GM23338 (cell line): ENCODE measurements around the gene RANBP1. TPM values are rescaled to one million over a fixed set of nuclear protein-coding genes. Genes with fewer than 3 reads are reported as not detected.

Source experiments
- ATAC-seq: fragments of 200-7000 bp; cut with Tn5 transposase; 3 replicates; pipeline ENCODE4 v1.9.1; 2020
- DNase-seq: peaks from one replicate; pipeline ENCODE4 v3.0.0-alpha.2; 2015; ENCODE audit warnings: low spot score
- H2AFZ ChIP-seq: fragments of 200-600 bp; sonication (generic); 2 replicates; pipeline ENCODE4 v1.8.0; 2016; ENCODE audit warnings: antibody characterized with exemption, mild to moderate bottlenecking, moderate library complexity
- H3F3A ChIP-seq: fragments of 200-600 bp; sonication (generic); replicated peaks from 2 replicates; pipeline ENCODE4 v1.8.0; 2017; ENCODE audit warnings: antibody characterized with exemption, mixed run types, low read depth
- H3K27ac ChIP-seq: fragments of 200-600 bp; sonication (generic); 2 replicates; pipeline ENCODE4 v1.6.1; 2016; ENCODE audit warnings: low read depth
- H3K27me3 ChIP-seq: fragments of 200-600 bp; sonication (generic); 2 replicates; pipeline ENCODE4 v1.8.0; 2016; ENCODE audit warnings: mild to moderate bottlenecking, mixed run types, moderate library complexity; ENCODE audit not compliant: insufficient read depth
- H3K36me3 ChIP-seq: fragments of 200-600 bp; sonication (generic); 2 replicates; pipeline ENCODE4 v1.8.0; 2016; ENCODE audit warnings: mild to moderate bottlenecking; ENCODE audit not compliant: insufficient read depth
- H3K4me1 ChIP-seq: fragments of 200-600 bp; sonication (generic); 2 replicates; pipeline ENCODE4 v1.8.0; 2016; ENCODE audit warnings: mild to moderate bottlenecking, moderate library complexity; ENCODE audit not compliant: insufficient read depth
- H3K4me2 ChIP-seq: fragments of 200-600 bp; sonication (generic); 2 replicates; pipeline ENCODE4 v1.7.1; 2017; ENCODE audit warnings: mixed run types
- H3K4me3 ChIP-seq: fragments of 200-600 bp; sonication (generic); 2 replicates; pipeline ENCODE4 v1.6.1; 2016; ENCODE audit warnings: mixed run types
- H3K79me2 ChIP-seq: fragments of 200-600 bp; sonication (generic); replicated peaks from 2 replicates; pipeline ENCODE4 v1.8.0; 2017; ENCODE audit warnings: mild to moderate bottlenecking; ENCODE audit not compliant: insufficient read depth
- H3K9me2 ChIP-seq: fragments of 200-600 bp; sonication (generic); 2 replicates; pipeline ENCODE4 v1.8.0; 2017; ENCODE audit not compliant: insufficient read depth
- H4K20me1 ChIP-seq: fragments of 200-600 bp; sonication (generic); replicated peaks from 2 replicates; pipeline ENCODE4 v1.8.0; 2017; ENCODE audit warnings: mild to moderate bottlenecking; ENCODE audit not compliant: insufficient read depth
- H3K27ac Mint-ChIP-seq: 2 replicates; pipeline ENCODE4 v1.8.0; 2020; ENCODE audit warnings: inconsistent platforms, mild to moderate bottlenecking, moderate library complexity, mixed read lengths
- H3K27me3 Mint-ChIP-seq: 3 replicates; pipeline ENCODE4 v1.8.0; 2022; ENCODE audit warnings: low read depth, mild to moderate bottlenecking, moderate library complexity, mixed read lengths, inconsistent platforms; ENCODE audit not compliant: insufficient read depth, poor library complexity
- H3K36me3 Mint-ChIP-seq: 3 replicates; pipeline ENCODE4 v1.8.0; 2021; ENCODE audit warnings: low read depth, mild to moderate bottlenecking, inconsistent platforms, moderate library complexity, mixed read lengths
- H3K4me1 Mint-ChIP-seq: 3 replicates; pipeline ENCODE4 v1.8.0; 2020; ENCODE audit warnings: mild to moderate bottlenecking, inconsistent platforms, mixed read lengths
- H3K4me3 Mint-ChIP-seq: 3 replicates; pipeline ENCODE4 v1.8.0; 2021; ENCODE audit warnings: moderate library complexity, mild to moderate bottlenecking, inconsistent platforms, mixed read lengths
- H3K9me3 Mint-ChIP-seq: 3 replicates; pipeline ENCODE4 v1.8.0; 2020; ENCODE audit warnings: moderate library complexity, mild to moderate bottlenecking, inconsistent platforms, mixed read lengths
- CREB1 ChIP-seq: fragments of 250-450 bp; sonication (Bioruptor Pico); IDR thresholded peaks from 2 replicates; pipeline ENCODE4 v1.5.0; 2020; ENCODE audit warnings: low read depth, mild to moderate bottlenecking, moderate library complexity
- ETS1 ChIP-seq: IDR thresholded peaks from 2 replicates; pipeline ENCODE4 v1.6.1; 2016; ENCODE audit warnings: antibody characterized with exemption
- EZH2 ChIP-seq: fragments of 200-600 bp; sonication (generic); IDR thresholded peaks from one replicate; pipeline ENCODE4 v1.8.0; 2017; ENCODE audit warnings: antibody characterized with exemption, mild to moderate bottlenecking, low read depth; ENCODE audit not compliant: unreplicated experiment
- EZH2phosphoT487 ChIP-seq: fragments of 200-600 bp; sonication (generic); IDR thresholded peaks from one replicate; pipeline ENCODE4 v1.8.1; 2018; ENCODE audit warnings: antibody characterized with exemption; ENCODE audit not compliant: unreplicated experiment
- JUNB ChIP-seq: IDR thresholded peaks from one replicate; pipeline ENCODE4 v1.6.1; 2016; ENCODE audit warnings: antibody characterized with exemption; ENCODE audit not compliant: unreplicated experiment
- NANOG ChIP-seq: IDR thresholded peaks from 2 replicates; pipeline ENCODE4 v1.6.1; 2016; ENCODE audit warnings: antibody characterized with exemption, borderline replicate concordance
- REST ChIP-seq: IDR thresholded peaks from one replicate; pipeline ENCODE4 v1.6.1; 2018; ENCODE audit warnings: antibody characterized with exemption; ENCODE audit not compliant: unreplicated experiment
- STAT1 ChIP-seq: IDR thresholded peaks from one replicate; pipeline ENCODE4 v1.6.1; 2016; ENCODE audit warnings: antibody characterized with exemption; ENCODE audit not compliant: unreplicated experiment
- ZNF114 ChIP-seq: fragments of 250-450 bp; sonication (Bioruptor Pico); IDR thresholded peaks from 2 replicates; pipeline ENCODE4 v1.5.0; 2020; ENCODE audit warnings: mild to moderate bottlenecking, moderate library complexity
- polyA plus RNA-seq: library from polyadenylated mRNA; unstranded; fragments of >200 nt; fragmentation: Nextera tagmentation; extraction: Ambion mirVana; gene quantifications from 2 replicates; pipeline ENCODE4 v1.2.1, GENCODE V29; 2016
- total RNA-seq: library from RNA; depleted of rRNA; stranded (reverse); fragments of >200 nt; shearing (Covaris generic); gene quantifications from 2 replicates; pipeline ENCODE4 v1.2.3, GENCODE V29; 2014
- TF ChIP-seq, protein P1 (sequence below), 2 experiments: fragments of 200-600 bp in 1 of 2; sonication (generic) in 1 of 2; conservative IDR thresholded peaks; 2 replicates each; pipeline versions ENCODE4 v1.5.1 to v1.6.1; 2016 to 2017; ENCODE audit warnings: antibody characterized with exemption in 2 of 2, low read depth in 2 of 2, mild to moderate bottlenecking in 2 of 2, moderate library complexity in 1 of 2

The RANBP1 gene
- total and polyA plus RNA-seq, 2 experiments from 2014 or later, result 1,014 to 1,206 TPM

DNA sequence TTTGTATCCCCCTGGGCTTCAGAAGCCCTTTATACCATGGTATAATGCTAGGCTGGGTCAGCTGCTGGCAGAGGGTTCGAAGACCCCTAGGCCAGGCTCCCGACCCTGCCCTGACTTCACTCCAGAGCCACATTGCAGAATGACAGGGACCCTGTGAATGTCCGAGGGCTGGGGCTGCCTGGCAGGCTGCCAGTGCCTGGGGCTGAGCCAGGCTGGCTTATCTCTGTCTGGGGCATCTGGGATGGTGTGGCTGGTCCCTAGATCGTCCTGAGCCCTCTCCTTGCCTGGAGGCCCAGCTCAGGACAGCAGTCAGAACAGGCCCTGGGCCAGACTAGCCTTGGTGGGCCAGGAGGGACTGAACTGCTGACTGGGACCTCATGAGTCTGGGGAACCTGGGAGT, 19.4 kb downstream of the RANBP1 start:
- Histone ChIP-seq H3K36me3 (no peaks in the 10 kb centered on the region), H3K27me3 (no peaks in the 10 kb centered on the region), H3K4me2 (no peak overlapping the region), H3K27ac (no peak overlapping the region), H2AFZ (no peak overlapping the region), H3K9me2 (no peaks in the 10 kb centered on the region), H3K4me1 (no peaks in the 10 kb centered on the region; the same call in 1 of the 2 replicates), H3K4me3 (no peak overlapping the region), H4K20me1 (no peaks in the 10 kb centered on the region; the same call in 1 of the 2 replicates), H3F3A (0 out of 2 replicates have a peak, but pooled peaks cover 4% of the 10 kb centered on the region), H3K79me2 (peaks cover 35% of the 10 kb centered on the region)
- H3K9me3 Mint-ChIP-seq, result no peaks in the 10 kb centered on the region
- H3K4me1 Mint-ChIP-seq, result peaks cover 2% of the 10 kb centered on the region; the same call in 1 of the 3 replicates
- TF ChIP-seq EZH2phosphoT487, result no peak
- TF ChIP-seq, protein P1, sequence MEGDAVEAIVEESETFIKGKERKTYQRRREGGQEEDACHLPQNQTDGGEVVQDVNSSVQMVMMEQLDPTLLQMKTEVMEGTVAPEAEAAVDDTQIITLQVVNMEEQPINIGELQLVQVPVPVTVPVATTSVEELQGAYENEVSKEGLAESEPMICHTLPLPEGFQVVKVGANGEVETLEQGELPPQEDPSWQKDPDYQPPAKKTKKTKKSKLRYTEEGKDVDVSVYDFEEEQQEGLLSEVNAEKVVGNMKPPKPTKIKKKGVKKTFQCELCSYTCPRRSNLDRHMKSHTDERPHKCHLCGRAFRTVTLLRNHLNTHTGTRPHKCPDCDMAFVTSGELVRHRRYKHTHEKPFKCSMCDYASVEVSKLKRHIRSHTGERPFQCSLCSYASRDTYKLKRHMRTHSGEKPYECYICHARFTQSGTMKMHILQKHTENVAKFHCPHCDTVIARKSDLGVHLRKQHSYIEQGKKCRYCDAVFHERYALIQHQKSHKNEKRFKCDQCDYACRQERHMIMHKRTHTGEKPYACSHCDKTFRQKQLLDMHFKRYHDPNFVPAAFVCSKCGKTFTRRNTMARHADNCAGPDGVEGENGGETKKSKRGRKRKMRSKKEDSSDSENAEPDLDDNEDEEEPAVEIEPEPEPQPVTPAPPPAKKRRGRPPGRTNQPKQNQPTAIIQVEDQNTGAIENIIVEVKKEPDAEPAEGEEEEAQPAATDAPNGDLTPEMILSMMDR (conservative IDR thresholded peaks at IDR 0.05; ENCODE audit: low read depth in 2 of 2), result no peak
- TF ChIP-seq REST, result no peak
- no peak for TF ChIP-seq ETS1
- TF ChIP-seq JUNB, result no peak
- no peak for TF ChIP-seq CREB1 (CRISPR knock-in tag)
- H3K27me3 Mint-ChIP-seq, result peaks cover 14% of the 10 kb centered on the region
- ATAC-seq (no peak), DNase-seq (no peak)
- H3K36me3 Mint-ChIP-seq, result no peaks in the 10 kb centered on the region
- no peak overlapping the region for H3K27ac Mint-ChIP-seq
- H3K4me3 Mint-ChIP-seq, result no peak overlapping the region

GRCh38 chr22:20135806-20136602, 20.1 kb downstream of the RANBP1 start:
- no peaks in the 10 kb centered on the region for H3K27me3 ChIP-seq
- peaks cover 35% of the 10 kb centered on the region for H3K79me2 ChIP-seq
- no peak overlapping the region for H3K4me2 ChIP-seq
- no peaks in the 10 kb centered on the region for H3K36me3 ChIP-seq
- Mint-ChIP-seq H3K27ac (no peak overlapping the region), H3K36me3 (no peaks in the 10 kb centered on the region), H3K4me3 (no peak overlapping the region), H3K9me3 (no peaks in the 10 kb centered on the region), H3K27me3 (peaks cover 14% of the 10 kb centered on the region), H3K4me1 (peaks cover 2% of the 10 kb centered on the region; the same call in 1 of the 3 replicates)
- no peak overlapping the region for H2AFZ ChIP-seq
- ATAC-seq, result no peak
- no peak for DNase-seq
- H3K4me1 ChIP-seq, result no peaks in the 10 kb centered on the region; the same call in 1 of the 2 replicates
- H3F3A ChIP-seq, result no peaks in the 10 kb centered on the region
- no peaks in the 10 kb centered on the region; the same call in 1 of the 2 replicates for H4K20me1 ChIP-seq
- H3K4me3 ChIP-seq, result no peak overlapping the region
- no peaks in the 10 kb centered on the region for H3K9me2 ChIP-seq
- no peak overlapping the region for H3K27ac ChIP-seq
- TF ChIP-seq EZH2 (no peak), EZH2phosphoT487 (no peak), NANOG (no peak), STAT1 (no peak), ZNF114 (no peak), ETS1 (no peak), REST (no peak), JUNB (no peak)
